Panc1 (cell line): ENCODE data around the gene HK2. TPM values are rescaled to one million over a fixed set of nuclear protein-coding genes. Genes with fewer than 3 reads are reported as not detected.

Experiments
- ATAC-seq: fragments of 200-7000 bp; cut with Tn5 transposase; 2 replicates; pipeline ENCODE4 v1.9.1; 2020; ENCODE audit warnings: mild to moderate bottlenecking, moderate library complexity
- BruUV-seq: library from RNA; stranded (reverse); fragments of 400-500 nt; replicated peaks from 2 replicates; lab custom pipeline; 2021; lab: Mats Ljungman, UMichigan
- CTCF ChIA-PET: fragments of 300-600 bp; sonication (Branson Sonifier 250); formaldehyde crosslinking; loops from one replicate; lab custom pipeline; 2022; ENCODE audit warnings: antibody characterized with exemption; lab: Charles Lee
- POLR2A ChIA-PET: fragments of 300-600 bp; sonication (Branson Sonifier 250); formaldehyde crosslinking; loops from one replicate; lab custom pipeline; 2022; ENCODE audit warnings: antibody characterized with exemption; lab: Charles Lee
- DNase-seq: peaks from one replicate; pipeline ENCODE4 v3.0.0-alpha.2; 2010; ENCODE audit warnings: low read depth, low spot score
- H3K27ac ChIP-seq: 2 replicates; pipeline ENCODE4 v1.5.1; 2011; ENCODE audit warnings: mild to moderate bottlenecking, low read length, inconsistent platforms
- H3K27me3 ChIP-seq: fragments of 200-500 bp; sonication (Bioruptor generic); 2 replicates; pipeline ENCODE4 v1.6.0; 2014; ENCODE audit warnings: low read length, inconsistent platforms; ENCODE audit not compliant: control insufficient read depth, insufficient read depth
- H3K36me3 ChIP-seq: fragments of 200-500 bp; sonication (Bioruptor generic); 2 replicates; pipeline ENCODE4 v1.5.1; 2014; ENCODE audit warnings: inconsistent platforms, mild to moderate bottlenecking, low read length, moderate library complexity; ENCODE audit not compliant: control insufficient read depth, insufficient read depth
- H3K4me1 ChIP-seq: 2 replicates; pipeline ENCODE4 v1.5.1; 2011; ENCODE audit warnings: inconsistent platforms, mild to moderate bottlenecking, low read length, moderate library complexity; ENCODE audit not compliant: control insufficient read depth, insufficient read depth
- H3K4me3 ChIP-seq, 2 experiments: 2 replicates each; pipeline ENCODE4 v1.5.1; 2011 to 2012; ENCODE audit warnings: low read depth in 2 of 2, low read length in 2 of 2, mild to moderate bottlenecking in 2 of 2, inconsistent platforms in 1 of 2, moderate library complexity in 1 of 2
- H3K9me3 ChIP-seq: fragments of 200-500 bp; sonication (Bioruptor generic); 2 replicates; pipeline ENCODE4 v1.5.1; 2014; ENCODE audit warnings: low read depth, mild to moderate bottlenecking, inconsistent platforms, low read length, moderate library complexity; ENCODE audit not compliant: control insufficient read depth, insufficient read depth
- CTCF ChIP-seq: fragments of 450-650 bp; IDR thresholded peaks from 2 replicates; pipeline ENCODE4 v1.5.1; 2017; ENCODE audit warnings: mild to moderate bottlenecking
- POLR2AphosphoS5 ChIP-seq: IDR thresholded peaks from 2 replicates; pipeline ENCODE4 v1.6.1; 2012; ENCODE audit warnings: mild to moderate bottlenecking, low read depth, low read length, moderate library complexity
- REST ChIP-seq, 2 experiments: IDR thresholded peaks; 2 replicates each; pipeline ENCODE4 v1.6.1; 2011 to 2012; ENCODE audit warnings: low read depth in 2 of 2, control low read depth in 1 of 2, low read length in 1 of 2, mild to moderate bottlenecking in 1 of 2, moderate library complexity in 1 of 2; ENCODE audit not compliant: insufficient read depth in 1 of 2
- SIN3A ChIP-seq: IDR thresholded peaks from 2 replicates; pipeline ENCODE4 v1.6.1; 2012; ENCODE audit warnings: low read depth, mild to moderate bottlenecking, low read length, moderate library complexity, borderline replicate concordance; ENCODE audit not compliant: insufficient read depth
- TCF7L2 ChIP-seq: IDR thresholded peaks from 2 replicates; pipeline ENCODE4 v1.6.1; 2011; ENCODE audit warnings: mild to moderate bottlenecking, low read depth, low read length, inconsistent platforms
- in situ Hi-C: cut with HindIII; loops from 2 replicates; pipeline ENCODE4 v1.10.0; 2016; ENCODE audit warnings: low sequenced_read_pairs, low pct_unique_long_range_greater_than_20kb
- intact Hi-C: fragments of 100-400 bp; cut with micrococcal nuclease; formaldehyde crosslinking; loops from one replicate; pipeline ENCODE4 v1.10.0; 2022; ENCODE audit not compliant: unreplicated experiment
- total RNA-seq: library from RNA; stranded (reverse); gene quantifications from one replicate; pipeline ENCODE4 v1.2.1, GENCODE V29; 2021; ENCODE audit not compliant: unreplicated experiment

The HK2 gene
- total RNA-seq, 1 experiment from 2014 or later: 1.7 TPM

- intact Hi-C loops: no loop called here
- Histone ChIP-seq H3K4me3 (no peak overlapping the region), H3K9me3 (no peaks in the 10 kb centered on the region), H3K4me1 (peaks cover 3% of the 10 kb centered on the region; the same call in 1 of the 2 replicates), H3K27ac (no peak overlapping the region), H3K36me3 (no peaks in the 10 kb centered on the region), H3K27me3 (no peaks in the 10 kb centered on the region)
- ATAC-seq: no peak
- in situ Hi-C loops: no loop called here
- TF ChIP-seq POLR2AphosphoS5 (no peak), CTCF (no peak), SIN3A (no peak), REST (IDR thresholded peaks at IDR 0.05; ENCODE audit: insufficient read depth in 1 of 2, low read depth in 2 of 2, low read length in 1 of 2) (no peak), TCF7L2 (no peak)
- ChIA-PET CTCF (no interaction called here), POLR2A (no interaction called here)
- BruUV-seq: no TSS peak
- DNase-seq: no peak
Observed at GRCh38 chr2:74883011-74883410, 49.1 kb downstream of the HK2 start.

- no peaks in the 10 kb centered on the region for H3K36me3 ChIP-seq
- in situ Hi-C loops: no loop called here
Observed at GRCh38 chr2:74884118-74884762, 50.3 kb downstream of the HK2 start.

More at GRCh38 chr2:74884118-74884762, 50.3 kb downstream of the HK2 start:
- Histone ChIP-seq H3K27ac (no peak overlapping the region), H3K4me1 (peaks cover 3% of the 10 kb centered on the region; the same call in 1 of the 2 replicates), H3K27me3 (no peaks in the 10 kb centered on the region), H3K9me3 (no peaks in the 10 kb centered on the region), H3K4me3 (no peak overlapping the region)
- CTCF ChIA-PET: no interaction called here
- no TSS peak for BruUV-seq
- POLR2A ChIA-PET: no interaction called here
- no peak for TF ChIP-seq POLR2AphosphoS5
- no peak for TF ChIP-seq CTCF
- TF ChIP-seq REST (IDR thresholded peaks at IDR 0.05; ENCODE audit: insufficient read depth in 1 of 2, low read depth in 2 of 2, low read length in 1 of 2): no peak
- no peak for TF ChIP-seq SIN3A
- intact Hi-C loops: no loop called here
- DNase-seq (no peak), ATAC-seq (no peak)
